HTR-8/SVneo (cell line): ENCODE measurements around the gene MED12L.

Source experiments
- DNase-seq: peaks from one replicate; pipeline ENCODE4 v3.0.0; 2011; ENCODE audit warnings: low spot score, mixed read lengths; ENCODE audit not compliant: insufficient read length
- FAIRE-seq: peaks from 2 replicates; lab custom pipeline; 2011; peaks lifted over from hg19 to GRCh38; lab: Jason Lieb, UNC

Gene MED12L

GRCh38 chr3:151085889-151086483 lies 522 bp downstream of the MED12L start:
- FAIRE-seq (no peak), DNase-seq (peak; percentile 34)

GRCh38 chr3:151086484-151087456 lies 1.3 kb downstream of the MED12L start:
- FAIRE-seq (peak; percentile 87), DNase-seq (peak; percentile 77)

GRCh38 chr3:151087648-151088047 lies 2.2 kb downstream of the MED12L start:
- FAIRE-seq (no peak), DNase-seq (no peak)

GRCh38 chr3:151091685-151092345 lies 6.4 kb downstream of the MED12L start:
- DNase-seq, result no peak
- no peak for FAIRE-seq

- no peak for FAIRE-seq
Measured at GRCh38 chr3:151093148-151093547, 7.7 kb downstream of the MED12L start.

GRCh38 chr3:151093905-151094304 lies 8.4 kb downstream of the MED12L start:
- no peak for FAIRE-seq

More at GRCh38 chr3:151093148-151093547, 7.7 kb downstream of the MED12L start:
- DNase-seq, result no peak

GRCh38 chr3:151096716-151097115 lies 11.3 kb downstream of the MED12L start:
- no peak for FAIRE-seq
- no peak for DNase-seq

More at GRCh38 chr3:151093905-151094304, 8.4 kb downstream of the MED12L start:
- no peak for DNase-seq

- no peak for DNase-seq
- FAIRE-seq, result no peak
Measured at GRCh38 chr3:151100076-151100475, 14.6 kb downstream of the MED12L start.

GRCh38 chr3:151101270-151101969 lies 16.0 kb downstream of the MED12L start:
- FAIRE-seq (no peak), DNase-seq (no peak)

GRCh38 chr3:151106311-151106710 lies 20.8 kb downstream of the MED12L start:
- FAIRE-seq (no peak), DNase-seq (no peak)

- DNase-seq (no peak), FAIRE-seq (no peak)
Measured at GRCh38 chr3:151107177-151107576, 21.7 kb downstream of the MED12L start.

- FAIRE-seq (no peak), DNase-seq (no peak)
Measured at GRCh38 chr3:151107701-151108100, 22.2 kb downstream of the MED12L start.

- no peak for DNase-seq
- FAIRE-seq, result no peak
Measured at GRCh38 chr3:151109286-151109800, 23.9 kb downstream of the MED12L start.

- no peak for DNase-seq
- FAIRE-seq, result no peak
Measured at GRCh38 chr3:151112731-151113130, 27.3 kb downstream of the MED12L start.

GRCh38 chr3:151113343-151113742 lies 27.9 kb downstream of the MED12L start:
- FAIRE-seq, result no peak
- no peak for DNase-seq

GRCh38 chr3:151117047-151117446 lies 31.6 kb downstream of the MED12L start:
- FAIRE-seq, result no peak

GRCh38 chr3:151119188-151119587 lies 33.7 kb downstream of the MED12L start:
- no peak for DNase-seq
- no peak for FAIRE-seq

More at GRCh38 chr3:151117047-151117446, 31.6 kb downstream of the MED12L start:
- DNase-seq, result no peak

GRCh38 chr3:151120409-151120808 lies 34.9 kb downstream of the MED12L start:
- FAIRE-seq, result no peak
- no peak for DNase-seq

- no peak for FAIRE-seq
- DNase-seq, result no peak
Measured at GRCh38 chr3:151121016-151121415, 35.6 kb downstream of the MED12L start.

GRCh38 chr3:151123827-151124226 lies 38.4 kb downstream of the MED12L start:
- DNase-seq (no peak), FAIRE-seq (no peak)
